HG03039 (cell line): Measurements from ENCODE around the gene CPEB1.

Experiments used
- ATAC-seq: cut with Tn5 transposase; IDR thresholded peaks from one replicate; pipeline ENCODE4 v1.9.1; 2021; ENCODE audit warnings: mild to moderate bottlenecking, moderate library complexity; ENCODE audit not compliant: unreplicated experiment

The CPEB1 gene

GRCh38 chr15:82647045-82647834, at the start of gene CPEB1:
Gene CPEB1, minus strand, starts transcription at chr15:82647363. Its CDS starts 18,904 bp downstream, at chr15:82628459.
- no peak for ATAC-seq

- ATAC-seq, result no peak
Observed at GRCh38 chr15:82692171-82692570, 45.0 kb upstream of the CPEB1 start.

GRCh38 chr15:82689147-82689546, 42.0 kb upstream of the CPEB1 start:
- no peak for ATAC-seq

- ATAC-seq, result no peak
Observed at GRCh38 chr15:82688691-82689090, 41.5 kb upstream of the CPEB1 start.

GRCh38 chr15:82681371-82681770, 34.2 kb upstream of the CPEB1 start:
- no peak for ATAC-seq

- peak; percentile 61 for ATAC-seq
Observed at GRCh38 chr15:82680200-82681102, 33.3 kb upstream of the CPEB1 start.

- peak; percentile 10 for ATAC-seq
Observed at GRCh38 chr15:82679626-82680199, 32.5 kb upstream of the CPEB1 start.

GRCh38 chr15:82677720-82678323, 30.7 kb upstream of the CPEB1 start:
- ATAC-seq, result no peak

- no peak for ATAC-seq
Observed at GRCh38 chr15:82674873-82675272, 27.7 kb upstream of the CPEB1 start.

- no peak for ATAC-seq
Observed at GRCh38 chr15:82670699-82671098, 23.5 kb upstream of the CPEB1 start.

GRCh38 chr15:82666606-82667005, 19.4 kb upstream of the CPEB1 start:
- no peak for ATAC-seq

- ATAC-seq, result no peak
Observed at GRCh38 chr15:82664021-82664420, 16.9 kb upstream of the CPEB1 start.

- no peak for ATAC-seq
Observed at GRCh38 chr15:82663186-82663600, 16.0 kb upstream of the CPEB1 start.

GRCh38 chr15:82662641-82663040, 15.5 kb upstream of the CPEB1 start:
- no peak for ATAC-seq

GRCh38 chr15:82660378-82660777, 13.2 kb upstream of the CPEB1 start:
- ATAC-seq, result no peak

- ATAC-seq, result no peak
Observed at GRCh38 chr15:82656641-82657266, 9.6 kb upstream of the CPEB1 start.

GRCh38 chr15:82655606-82656005, 8.4 kb upstream of the CPEB1 start:
- ATAC-seq, result no peak

- ATAC-seq, result no peak
Observed at GRCh38 chr15:82653483-82654168, 6.5 kb upstream of the CPEB1 start.

GRCh38 chr15:82651708-82652107, 4.5 kb upstream of the CPEB1 start:
- ATAC-seq, result no peak

- ATAC-seq, result no peak
Observed at GRCh38 chr15:82650046-82650670, 3.0 kb upstream of the CPEB1 start.
